IPS-18c (cell line): ENCODE data around the gene GMDS.

Experiments used
- H3K4me3 ChIP-seq: 2 replicates; pipeline ENCODE4 v1.7.0; 2013; ENCODE audit warnings: low read depth, mild to moderate bottlenecking, low read length, moderate library complexity; ENCODE audit not compliant: insufficient read depth
- H3K9me3 ChIP-seq: one replicate; pipeline ENCODE4 v1.6.1; 2013; ENCODE audit warnings: mild to moderate bottlenecking, low read length, moderate library complexity; ENCODE audit not compliant: control insufficient read depth, insufficient read depth

GMDS gene

GRCh38 chr6:1871724-1872315 is 373.6 kb downstream of the GMDS start:
- Histone ChIP-seq H3K4me3 (no peak overlapping the region), H3K9me3 (no peaks in the 10 kb centered on the region)

- H3K9me3 ChIP-seq: no peaks in the 10 kb centered on the region
- no peak overlapping the region for H3K4me3 ChIP-seq
Observed at GRCh38 chr6:1870932-1871331, 374.5 kb downstream of the GMDS start.

- no peak overlapping the region for H3K4me3 ChIP-seq
Observed at GRCh38 chr6:1870251-1870650, 375.2 kb downstream of the GMDS start.

DNA sequence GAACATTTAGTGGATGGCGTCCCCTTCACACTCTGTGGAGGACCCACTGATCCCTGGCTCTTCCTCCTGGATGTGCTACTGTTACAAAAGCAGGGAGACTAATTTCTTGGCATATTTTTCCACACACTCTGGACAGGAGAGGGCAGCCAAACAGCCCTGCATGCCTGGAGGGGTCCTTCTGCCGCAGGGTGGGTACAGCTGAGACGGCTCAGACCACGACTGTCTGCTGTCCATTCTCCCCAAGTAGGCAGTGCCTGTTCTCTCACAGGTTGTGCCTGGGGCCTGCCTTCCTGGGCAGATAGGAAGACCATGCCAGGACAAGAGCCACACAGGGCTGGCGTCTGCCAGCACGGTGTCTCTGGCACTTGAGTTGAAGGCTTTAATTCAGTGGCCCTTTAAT is 375.6 kb downstream of the GMDS start:
- Histone ChIP-seq H3K4me3 (no peak overlapping the region), H3K9me3 (no peaks in the 10 kb centered on the region)

More at GRCh38 chr6:1870251-1870650, 375.2 kb downstream of the GMDS start:
- no peaks in the 10 kb centered on the region for H3K9me3 ChIP-seq

GRCh38 chr6:1869308-1869707 is 376.1 kb downstream of the GMDS start:
- no peaks in the 10 kb centered on the region for H3K9me3 ChIP-seq
- no peak overlapping the region for H3K4me3 ChIP-seq

DNA sequence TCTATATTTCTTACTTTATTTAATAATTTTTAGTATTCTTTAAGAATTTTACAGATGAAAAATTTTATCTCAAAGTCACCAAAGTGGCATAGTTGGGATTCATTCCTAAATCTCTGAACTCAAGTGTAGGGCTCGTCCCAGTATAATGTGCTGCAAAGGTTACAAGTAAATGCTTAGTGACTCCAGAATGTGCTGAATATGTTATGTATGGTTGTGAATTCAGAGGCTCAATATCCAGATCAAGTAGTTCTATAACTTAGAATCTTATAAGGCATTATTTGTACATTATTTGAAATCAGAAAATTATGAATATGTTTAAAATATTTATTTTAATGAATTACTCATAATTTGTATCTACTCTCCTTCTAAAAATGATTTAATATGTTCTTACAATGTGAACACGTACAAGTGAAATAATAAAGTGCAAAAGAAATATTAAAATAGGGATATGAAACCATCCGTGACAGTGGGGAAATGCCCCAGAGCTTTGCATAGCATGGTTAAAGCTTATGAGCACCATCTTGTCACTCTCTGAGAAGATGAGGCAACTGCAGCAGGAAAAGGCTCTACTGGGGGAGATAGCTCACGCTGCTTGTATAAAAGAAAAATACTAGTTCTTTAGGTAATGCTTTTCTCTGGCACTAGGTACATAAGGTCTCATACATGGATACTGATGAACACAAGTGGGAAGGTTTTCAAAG is 376.7 kb downstream of the GMDS start:
- Histone ChIP-seq H3K4me3 (no peak overlapping the region), H3K9me3 (no peaks in the 10 kb centered on the region)

DNA sequence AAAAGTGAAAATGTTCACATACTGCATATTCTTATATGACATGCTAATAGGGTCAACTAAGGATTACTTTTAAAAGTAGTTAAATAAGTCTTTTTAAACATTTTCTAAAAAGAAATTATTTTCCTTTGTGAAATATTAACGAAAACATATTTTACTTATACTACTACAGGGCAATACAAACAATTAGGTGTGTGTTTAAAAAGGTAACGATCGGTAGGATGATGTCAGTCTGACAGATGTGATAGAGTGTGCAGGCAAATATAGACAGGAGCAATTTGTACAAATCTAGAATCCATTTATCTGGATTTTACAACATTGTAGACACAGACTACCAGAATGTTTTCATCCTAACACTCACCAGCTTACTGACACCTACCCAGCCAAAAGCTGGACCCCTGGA is 378.2 kb downstream of the GMDS start:
- Histone ChIP-seq H3K4me3 (no peak overlapping the region), H3K9me3 (no peaks in the 10 kb centered on the region)

GRCh38 chr6:1865585-1865984 is 379.8 kb downstream of the GMDS start:
- no peak overlapping the region for H3K4me3 ChIP-seq
- no peaks in the 10 kb centered on the region for H3K9me3 ChIP-seq

- no peak overlapping the region for H3K4me3 ChIP-seq
- no peaks in the 10 kb centered on the region for H3K9me3 ChIP-seq
Observed at GRCh38 chr6:1864496-1864895, 380.9 kb downstream of the GMDS start.

DNA sequence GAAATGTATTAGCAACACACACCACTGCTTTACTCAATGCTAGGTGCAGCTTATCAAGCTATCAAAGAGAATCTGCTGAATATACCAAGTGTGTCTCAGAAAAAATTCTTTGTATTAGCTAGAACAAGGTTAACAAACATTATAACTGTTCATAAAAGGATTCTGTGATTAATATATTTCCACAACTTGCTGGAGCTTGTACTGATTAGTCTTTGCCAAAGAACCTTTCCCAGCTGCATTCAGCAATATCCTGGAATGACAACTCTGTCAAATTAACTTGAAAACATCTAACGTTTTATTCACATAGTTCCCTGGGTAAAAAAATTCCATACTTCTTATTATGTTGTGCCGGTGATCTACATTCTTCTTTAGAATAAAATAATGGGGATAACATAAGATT is 383.0 kb downstream of the GMDS start:
- Histone ChIP-seq H3K9me3 (no peaks in the 10 kb centered on the region), H3K4me3 (no peak overlapping the region)

- H3K9me3 ChIP-seq: no peaks in the 10 kb centered on the region
- no peak overlapping the region for H3K4me3 ChIP-seq
Observed at GRCh38 chr6:1860756-1861348, 384.6 kb downstream of the GMDS start.

- H3K9me3 ChIP-seq: no peaks in the 10 kb centered on the region
Observed at GRCh38 chr6:1858859-1859258, 386.5 kb downstream of the GMDS start.

DNA sequence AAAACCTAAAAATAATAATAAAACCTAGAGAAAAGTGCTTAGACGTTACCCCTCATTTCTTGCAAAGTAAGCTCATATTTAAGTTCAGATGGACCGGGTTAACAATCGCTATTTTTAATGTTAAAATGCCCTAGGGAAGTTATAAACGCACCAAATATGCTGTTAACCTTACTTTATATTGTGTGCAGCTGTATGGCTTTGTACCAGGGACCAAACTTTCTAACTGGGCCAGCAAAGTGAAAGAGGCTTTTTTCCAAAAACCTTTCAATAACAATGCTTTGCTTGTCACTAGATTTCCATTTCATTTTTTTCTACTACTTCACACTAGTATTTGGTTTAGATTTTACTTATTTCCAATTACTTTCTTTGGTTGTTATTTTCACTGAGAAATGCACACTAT is 387.2 kb downstream of the GMDS start:
- Histone ChIP-seq H3K9me3 (no peaks in the 10 kb centered on the region), H3K4me3 (no peak overlapping the region)

More at GRCh38 chr6:1858859-1859258, 386.5 kb downstream of the GMDS start:
- H3K4me3 ChIP-seq: no peak overlapping the region

GRCh38 chr6:1856381-1856780 is 389.0 kb downstream of the GMDS start:
- no peak overlapping the region for H3K4me3 ChIP-seq
- H3K9me3 ChIP-seq: no peaks in the 10 kb centered on the region

GRCh38 chr6:1855890-1856289 is 389.5 kb downstream of the GMDS start:
- no peak overlapping the region for H3K4me3 ChIP-seq

DNA sequence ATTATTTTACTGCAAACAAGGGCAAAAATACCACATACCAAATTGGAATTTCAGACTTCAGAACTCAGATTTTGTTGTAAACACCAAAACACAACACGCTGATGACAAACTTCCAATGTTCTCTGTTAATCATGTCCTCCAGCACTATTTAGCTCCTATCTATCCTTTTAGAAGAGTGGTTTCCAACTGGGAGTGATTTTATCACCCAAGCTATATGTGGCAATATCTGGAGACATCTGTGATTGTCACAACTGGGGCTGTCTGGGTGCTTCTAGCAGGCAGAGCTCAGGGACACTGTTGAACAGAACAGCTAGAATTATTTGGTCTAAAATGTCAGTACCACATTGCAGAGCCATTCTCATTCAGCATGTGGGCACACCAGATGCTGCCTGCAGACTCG is 391.1 kb downstream of the GMDS start:
- Histone ChIP-seq H3K4me3 (no peak overlapping the region), H3K9me3 (no peaks in the 10 kb centered on the region)

More at GRCh38 chr6:1855890-1856289, 389.5 kb downstream of the GMDS start:
- no peaks in the 10 kb centered on the region for H3K9me3 ChIP-seq

- H3K4me3 ChIP-seq: no peak overlapping the region
- no peaks in the 10 kb centered on the region for H3K9me3 ChIP-seq
Observed at GRCh38 chr6:1853761-1854160, 391.6 kb downstream of the GMDS start.

DNA sequence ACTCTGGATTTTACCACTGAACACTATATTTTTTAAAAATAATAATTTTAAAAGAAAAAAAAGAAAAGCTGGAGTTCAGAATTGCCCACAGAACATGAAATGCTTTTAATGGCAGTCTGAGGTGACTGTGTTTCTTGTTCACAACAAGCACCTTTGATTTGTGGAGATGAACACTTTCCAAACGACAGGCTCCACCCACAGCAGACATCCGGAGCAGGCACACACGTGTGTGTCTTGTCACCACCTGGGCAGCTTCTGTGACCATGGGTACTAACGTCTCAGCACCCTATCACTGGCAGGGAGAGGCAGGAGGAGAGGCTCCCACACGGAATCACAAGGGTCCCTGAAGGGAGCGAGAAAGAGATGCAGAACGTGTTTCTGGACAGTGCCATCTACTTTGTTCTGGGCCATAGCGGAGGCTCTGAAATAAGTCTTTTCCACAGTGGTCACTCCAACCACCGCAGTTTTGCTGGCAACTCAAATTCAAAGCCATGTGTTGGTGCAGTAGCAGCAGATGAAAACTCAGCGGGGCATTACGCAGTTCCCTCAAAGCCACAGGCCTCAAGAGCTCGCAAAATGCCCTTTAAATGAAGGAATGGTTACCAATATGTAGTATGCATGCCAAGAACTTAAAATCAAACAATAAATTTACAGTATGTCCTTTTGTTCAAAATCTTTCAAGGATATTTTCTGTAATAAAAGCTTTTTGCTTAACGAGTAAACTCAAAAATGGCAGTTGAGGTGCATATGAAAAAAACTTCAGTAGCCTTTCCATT is 393.5 kb downstream of the GMDS start:
- H3K4me3 ChIP-seq: no peak overlapping the region
- no peaks in the 10 kb centered on the region for H3K9me3 ChIP-seq
